OCI-LY7 (cell line): Measurements from ENCODE around the gene MGMT. TPM values are rescaled to one million over a fixed set of nuclear protein-coding genes. Genes with fewer than 3 reads are reported as not detected.

Source experiments
- BruUV-seq: library from RNA; stranded (reverse); fragments of 400-500 nt; replicated peaks from 2 replicates; lab custom pipeline; 2021; lab: Mats Ljungman, UMichigan
- CTCF ChIA-PET: fragments of 300-600 bp; sonication (Branson Sonifier 250); formaldehyde crosslinking; loops from one replicate; lab custom pipeline; 2022; ENCODE audit warnings: antibody characterized with exemption; ENCODE audit not compliant: unreplicated experiment; lab: Charles Lee
- POLR2A ChIA-PET: fragments of 300-600 bp; sonication (Branson Sonifier 250); formaldehyde crosslinking; loops from one replicate; lab custom pipeline; 2022; ENCODE audit warnings: antibody characterized with exemption; lab: Charles Lee
- DNase-seq: peaks from one replicate; pipeline ENCODE4 v3.0.0-alpha.2; 2015; ENCODE audit warnings: low spot score
- H2AFZ ChIP-seq: fragments of 200-600 bp; sonication (generic), shearing (Covaris generic); 2 replicates; pipeline ENCODE4 v1.6.1; 2014; ENCODE audit warnings: mild to moderate bottlenecking, antibody characterized with exemption, low read length, moderate library complexity
- H3K27ac ChIP-seq: fragments of 200-600 bp; sonication (generic); 2 replicates; pipeline ENCODE4 v1.5.1; 2014; ENCODE audit warnings: mixed run types, low read depth, mild to moderate bottlenecking, moderate library complexity, low read length, inconsistent platforms; ENCODE audit not compliant: poor library complexity, severe bottlenecking
- H3K36me3 ChIP-seq: fragments of 200-600 bp; sonication (generic); 2 replicates; pipeline ENCODE4 v1.6.1; 2014; ENCODE audit warnings: mild to moderate bottlenecking, antibody characterized with exemption, low read length, moderate library complexity, mixed read lengths; ENCODE audit not compliant: insufficient read depth
- H3K4me1 ChIP-seq: fragments of 200-600 bp; sonication (generic); 2 replicates; pipeline ENCODE4 v1.5.1; 2014; ENCODE audit warnings: mild to moderate bottlenecking, low read length; ENCODE audit not compliant: insufficient read depth, poor library complexity, severe bottlenecking
- H3K4me2 ChIP-seq: fragments of 200-600 bp; sonication (generic); 2 replicates; pipeline ENCODE4 v1.6.1; 2014; ENCODE audit warnings: mild to moderate bottlenecking, low read length
- H3K4me3 ChIP-seq: fragments of 200-600 bp; sonication (generic); 2 replicates; pipeline ENCODE4 v1.5.1; 2014; ENCODE audit warnings: mild to moderate bottlenecking, low read depth, low read length; ENCODE audit not compliant: poor library complexity, severe bottlenecking
- H3K79me2 ChIP-seq: fragments of 200-600 bp; sonication (generic); 2 replicates; pipeline ENCODE4 v1.6.1; 2016; ENCODE audit warnings: low read depth, mild to moderate bottlenecking, low read length, moderate library complexity, mixed read lengths; ENCODE audit not compliant: insufficient read depth
- H3K9me2 ChIP-seq: fragments of 200-600 bp; sonication (generic); 2 replicates; pipeline ENCODE4 v1.6.1; 2016; ENCODE audit warnings: mild to moderate bottlenecking, low read length, mixed read lengths; ENCODE audit not compliant: insufficient read depth
- H3K9me3 ChIP-seq: fragments of 200-600 bp; sonication (generic); 2 replicates; pipeline ENCODE4 v1.6.1; 2014; ENCODE audit warnings: mild to moderate bottlenecking, mixed run types, low read length, mixed read lengths
- H4K20me1 ChIP-seq: fragments of 200-600 bp; sonication (generic); 2 replicates; pipeline ENCODE4 v1.6.1; 2014; ENCODE audit warnings: mild to moderate bottlenecking, antibody characterized with exemption, low read length, moderate library complexity, mixed read lengths; ENCODE audit not compliant: insufficient read depth
- CTCF ChIP-seq: fragments of 200-600 bp; sonication (generic); conservative IDR thresholded peaks from 2 replicates; pipeline ENCODE4 v1.5.1; 2014; ENCODE audit warnings: mild to moderate bottlenecking, antibody characterized with exemption, low read length, moderate library complexity, mixed read lengths
- EZH2phosphoT487 ChIP-seq: fragments of 200-600 bp; sonication (generic); IDR thresholded peaks from 2 replicates; pipeline ENCODE4 v1.6.1; 2018; ENCODE audit warnings: low read depth, borderline replicate concordance, mild to moderate bottlenecking, mixed run types, antibody characterized with exemption, low read length, moderate library complexity, mixed read lengths
- intact Hi-C: fragments of 100-400 bp; cut with micrococcal nuclease; formaldehyde crosslinking; loops from one replicate; pipeline ENCODE4 v1.10.0; 2022; ENCODE audit not compliant: unreplicated experiment
- total RNA-seq, 2 experiments: library from RNA; depleted of rRNA in 1 of 2; stranded (reverse); fragments of >200 nt in 1 of 2; shearing (Covaris generic) in 1 of 2; gene quantifications; 2 replicates each; pipeline ENCODE4 v1.2.3, GENCODE V29; 2014 to 2022

MGMT gene
- total RNA-seq, 2 experiments from 2014 or later = 19.7 to 25.0 TPM

GRCh38 chr10:129715805-129716204 lies 248.8 kb downstream of the MGMT start:
- CTCF ChIA-PET = no interaction called here
- no TSS peak for BruUV-seq
- H3K4me2 ChIP-seq = no peak overlapping the region

GRCh38 chr10:129716211-129716681 lies 249.2 kb downstream of the MGMT start:
- Histone ChIP-seq H3K79me2 (no peaks in the 10 kb centered on the region), H3K4me3 (no peak overlapping the region), H3K9me3 (no peaks in the 10 kb centered on the region), H2AFZ (no peak overlapping the region), H4K20me1 (no peaks in the 10 kb centered on the region), H3K4me2 (no peak overlapping the region), H3K9me2 (no peaks in the 10 kb centered on the region), H3K4me1 (no peaks in the 10 kb centered on the region), H3K36me3 (no peaks in the 10 kb centered on the region), H3K27ac (no peak overlapping the region)
- ChIA-PET POLR2A (no interaction called here), CTCF (no interaction called here)
- intact Hi-C loops = no loop called here
- DNase-seq = no peak
- BruUV-seq = no TSS peak
- TF ChIP-seq EZH2phosphoT487 (no peak), CTCF (no peak)

More at GRCh38 chr10:129715805-129716204, 248.8 kb downstream of the MGMT start:
- H3K9me3 ChIP-seq = no peaks in the 10 kb centered on the region
- H3K4me3 ChIP-seq = no peak overlapping the region
- no peaks in the 10 kb centered on the region for H4K20me1 ChIP-seq
- no peak for TF ChIP-seq CTCF
- no peak for TF ChIP-seq EZH2phosphoT487
- no peaks in the 10 kb centered on the region for H3K36me3 ChIP-seq
- H3K4me1 ChIP-seq = no peaks in the 10 kb centered on the region
- no peak for DNase-seq
- POLR2A ChIA-PET = no interaction called here
- no peak overlapping the region for H2AFZ ChIP-seq
- no peak overlapping the region for H3K27ac ChIP-seq
- H3K9me2 ChIP-seq = no peaks in the 10 kb centered on the region
- H3K79me2 ChIP-seq = no peaks in the 10 kb centered on the region
- intact Hi-C loops = no loop called here

GRCh38 chr10:129716881-129717280 lies 249.8 kb downstream of the MGMT start:
- no peaks in the 10 kb centered on the region for H4K20me1 ChIP-seq
- TF ChIP-seq CTCF = no peak
- no peak for TF ChIP-seq EZH2phosphoT487
- H3K4me1 ChIP-seq = no peaks in the 10 kb centered on the region
- H3K9me2 ChIP-seq = no peaks in the 10 kb centered on the region
- ChIA-PET POLR2A (no interaction called here), CTCF (no interaction called here)
- H3K27ac ChIP-seq = no peak overlapping the region
- H3K4me2 ChIP-seq = no peak overlapping the region
- no TSS peak for BruUV-seq
- no peak overlapping the region for H2AFZ ChIP-seq
- no peaks in the 10 kb centered on the region for H3K36me3 ChIP-seq
- DNase-seq = no peak
- H3K4me3 ChIP-seq = no peak overlapping the region
- H3K79me2 ChIP-seq = no peaks in the 10 kb centered on the region
- no peaks in the 10 kb centered on the region for H3K9me3 ChIP-seq
- intact Hi-C loops = no loop called here
